Lung (tissue), 12 donors: Measurements from ENCODE around the gene TDRD12. TPM values are rescaled to one million over a fixed set of nuclear protein-coding genes. Genes with fewer than 3 reads are reported as not detected.
"Not testable (repeated sequence)": the region's sequence is repeated elsewhere in the genome, so short reads cannot be mapped to it uniquely, and the experiment has no call there.

Source experiments
- ATAC-seq: fragments of 200-7000 bp; cut with Tn5 transposase; one replicate; pipeline ENCODE4 v1.9.1; 2020; ENCODE audit warnings: moderate number of reproducible peaks; ENCODE audit not compliant: insufficient read depth, low FRiP score
- DNase-seq, 3 donors: peaks; one replicate each; pipeline ENCODE4 v3.0.0-alpha.2; 2013 to 2017
- H3K27ac ChIP-seq, 2 donors: one replicate each; pipeline ENCODE4 v1.5.1; 2013; ENCODE audit warnings: mild to moderate bottlenecking in 2 of 2, moderate library complexity in 2 of 2, control low read depth in 1 of 2, inconsistent platforms in 1 of 2, low read depth in 1 of 2, low read length in 1 of 2
- H3K27me3 ChIP-seq, 3 donors: one replicate each; pipeline ENCODE4 v1.5.1; 2013; ENCODE audit warnings: low read length in 2 of 3; ENCODE audit not compliant: control insufficient read depth in 3 of 3, insufficient read depth in 3 of 3
- H3K36me3 ChIP-seq, 4 donors: one replicate each; pipeline ENCODE4 v1.5.1; 2013; ENCODE audit warnings: low read length in 4 of 4, mild to moderate bottlenecking in 1 of 4, moderate library complexity in 1 of 4; ENCODE audit not compliant: control insufficient read depth in 4 of 4, insufficient read depth in 4 of 4
- H3K4me1 ChIP-seq, 5 donors: one replicate each; pipeline ENCODE4 v1.5.1; 2013; ENCODE audit warnings: low read length in 5 of 5, mild to moderate bottlenecking in 2 of 5, moderate library complexity in 1 of 5; ENCODE audit not compliant: control insufficient read depth in 5 of 5, insufficient read depth in 5 of 5
- H3K4me3 ChIP-seq: one replicate; pipeline ENCODE4 v1.5.1; 2013; ENCODE audit warnings: mild to moderate bottlenecking, control low read depth, moderate library complexity
- H3K9ac ChIP-seq, 2 donors: one replicate each; pipeline ENCODE4 v1.5.1; 2013; ENCODE audit warnings: low read length in 2 of 2, control low read depth in 1 of 2; ENCODE audit not compliant: insufficient read depth in 1 of 2
- H3K9me3 ChIP-seq, 4 donors: one replicate each; pipeline ENCODE4 v1.5.1; 2013; ENCODE audit warnings: low read length in 3 of 4, mild to moderate bottlenecking in 1 of 4, moderate library complexity in 1 of 4; ENCODE audit not compliant: control insufficient read depth in 4 of 4, insufficient read depth in 3 of 4
- WGBS, 2 donors: extraction: QIAGEN DNeasy Blood & Tissue Kit; methylation state at CpG; one replicate each; pipeline ENCODE4 v1.1.7; 2013; 5-methylcytosine and 5-hydroxymethylcytosine counted together
- polyA plus RNA-seq, 2 donors: library from polyadenylated mRNA; stranded (reverse); fragments of 200-250 nt; gene quantifications; one replicate each; pipeline ENCODE4 v1.2.1, GENCODE V29; 2013
- total RNA-seq, 2 donors: library from RNA; depleted of rRNA in 1 of 2; stranded (reverse); fragments of >200 nt in 1 of 2; gene quantifications; one replicate each; pipeline ENCODE4 v1.2.1, GENCODE V29; 2014 to 2021
- TF ChIP-seq, protein P1 (sequence below): IDR thresholded peaks from 2 replicates; pipeline ENCODE4 v1.5.1; 2012; ENCODE audit warnings: mild to moderate bottlenecking; ENCODE audit errors: control extremely low read depth, extremely low read depth
- donor health status: control.
- donor health status: control.
- donor health status: Bipolar disorder and iron deficiency.
- donor health status: healthy.
- donor health status: DM: yes; HTN: yes; CAD: no.

Gene TDRD12
- total and polyA plus RNA-seq, 4 donors: 0.08 to 0.14 (median 0.10) TPM

DNA sequence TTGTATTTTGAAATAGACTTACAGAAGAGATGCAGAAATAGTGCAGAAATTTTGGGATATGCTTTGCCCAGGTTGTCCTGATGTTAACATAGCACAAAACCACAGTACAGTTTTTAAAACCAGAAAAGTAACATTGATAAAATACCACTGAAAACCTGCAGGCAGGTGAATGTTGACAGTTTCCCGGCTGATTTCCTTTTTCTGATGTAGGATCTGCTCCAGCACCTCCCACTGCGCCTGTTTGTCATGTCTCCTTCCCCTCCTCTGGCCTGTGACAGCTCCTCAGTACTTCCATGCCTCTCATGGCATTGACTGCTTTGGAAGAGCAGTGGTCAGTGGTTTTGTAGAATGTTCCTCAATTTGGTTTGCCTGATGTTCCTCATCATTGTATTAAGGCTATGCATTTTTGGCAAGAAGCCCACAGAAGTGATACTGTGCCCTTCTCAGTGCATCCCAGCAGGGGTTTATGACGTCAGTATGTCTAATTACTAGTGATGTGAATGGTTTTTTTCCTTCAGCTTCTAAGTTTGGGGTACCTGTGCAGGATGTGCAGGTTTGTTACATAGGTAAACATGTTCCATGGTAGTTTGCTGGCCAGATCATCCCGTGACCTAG lies 31.0 kb downstream of the TDRD12 start:
- TF ChIP-seq, protein P1, sequence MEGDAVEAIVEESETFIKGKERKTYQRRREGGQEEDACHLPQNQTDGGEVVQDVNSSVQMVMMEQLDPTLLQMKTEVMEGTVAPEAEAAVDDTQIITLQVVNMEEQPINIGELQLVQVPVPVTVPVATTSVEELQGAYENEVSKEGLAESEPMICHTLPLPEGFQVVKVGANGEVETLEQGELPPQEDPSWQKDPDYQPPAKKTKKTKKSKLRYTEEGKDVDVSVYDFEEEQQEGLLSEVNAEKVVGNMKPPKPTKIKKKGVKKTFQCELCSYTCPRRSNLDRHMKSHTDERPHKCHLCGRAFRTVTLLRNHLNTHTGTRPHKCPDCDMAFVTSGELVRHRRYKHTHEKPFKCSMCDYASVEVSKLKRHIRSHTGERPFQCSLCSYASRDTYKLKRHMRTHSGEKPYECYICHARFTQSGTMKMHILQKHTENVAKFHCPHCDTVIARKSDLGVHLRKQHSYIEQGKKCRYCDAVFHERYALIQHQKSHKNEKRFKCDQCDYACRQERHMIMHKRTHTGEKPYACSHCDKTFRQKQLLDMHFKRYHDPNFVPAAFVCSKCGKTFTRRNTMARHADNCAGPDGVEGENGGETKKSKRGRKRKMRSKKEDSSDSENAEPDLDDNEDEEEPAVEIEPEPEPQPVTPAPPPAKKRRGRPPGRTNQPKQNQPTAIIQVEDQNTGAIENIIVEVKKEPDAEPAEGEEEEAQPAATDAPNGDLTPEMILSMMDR: no peak
- no peaks in the 10 kb centered on the region for H3K4me1 ChIP-seq
- no peaks in the 10 kb centered on the region for H3K27me3 ChIP-seq
- no peaks in the 10 kb centered on the region for H3K36me3 ChIP-seq
- ATAC-seq (no peak), DNase-seq (peak in 2 of 3 donors; percentile 0 to 2)
- 47 to 50% methylated on average over 4 of the region's 4 CpGs for WGBS, 2 donors
- no peak overlapping the region for H3K9ac ChIP-seq
- H3K9me3 ChIP-seq: no peaks in the 10 kb centered on the region
- no peak overlapping the region for H3K4me3 ChIP-seq
- no peak overlapping the region for H3K27ac ChIP-seq

DNA sequence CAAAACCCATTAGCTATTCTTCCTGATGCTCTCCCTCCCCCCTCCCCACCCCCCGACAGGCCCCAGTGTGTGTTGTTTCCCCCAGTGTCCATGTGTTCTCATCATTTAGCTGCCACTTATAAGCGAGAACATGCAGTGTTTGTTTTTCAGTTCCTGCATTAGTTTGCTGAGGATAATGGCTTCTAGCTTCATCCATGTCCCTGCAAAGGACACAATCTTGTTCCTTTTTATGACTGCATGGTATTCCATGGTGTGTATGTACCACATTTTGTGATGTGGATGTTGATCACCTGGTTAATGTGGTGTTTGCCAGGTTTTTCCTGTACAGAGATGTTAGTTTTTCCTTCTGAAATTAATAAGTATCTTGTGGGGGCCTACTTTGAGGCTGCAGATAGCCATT lies 31.5 kb downstream of the TDRD12 start:
- TF ChIP-seq, protein P1: no peak

GRCh38 chr19:32757189-32757588 lies 37.6 kb downstream of the TDRD12 start:
- Histone ChIP-seq H3K9ac (no peak overlapping the region), H3K27me3 (no peaks in the 10 kb centered on the region), H3K4me1 (no peaks in the 10 kb centered on the region), H3K4me3 (no peak overlapping the region), H3K27ac (no peak overlapping the region), H3K9me3 (peaks cover 0 to 2% (median 0%) of the 10 kb centered on the region in 4 donors), H3K36me3 (no peaks in the 10 kb centered on the region)
- 84 to 87% methylated on average over 3 of the region's 3 CpGs for WGBS, 2 donors
- ATAC-seq (no peak), DNase-seq (no peak)
- TF ChIP-seq, protein P1: no peak

More for the DNA sequence above, 31.5 kb downstream of the TDRD12 start:
- no peak for ATAC-seq
- Histone ChIP-seq H3K4me1 (no peaks in the 10 kb centered on the region), H3K36me3 (no peaks in the 10 kb centered on the region), H3K27me3 (no peaks in the 10 kb centered on the region), H3K9ac (no peak overlapping the region), H3K27ac (no peak overlapping the region), H3K9me3 (no peaks in the 10 kb centered on the region), H3K4me3 (no peak overlapping the region)
- DNase-seq: no peak
- WGBS, 2 donors: 71 to 84% methylated on average over 2 of the region's 2 CpGs

- not testable (repeated sequence) for DNase-seq, H3K27ac ChIP-seq, H3K9me3 ChIP-seq, H3K9ac ChIP-seq, H3K27me3 ChIP-seq, ATAC-seq, H3K36me3 ChIP-seq, H3K4me3 ChIP-seq, H3K4me1 ChIP-seq
- 82 to 96% methylated on average over 5 of the region's 5 CpGs for WGBS, 2 donors
Measured at GRCh38 chr19:32765365-32765764, 45.8 kb downstream of the TDRD12 start.
